ENCODE results near the gene HAPLN2.
"Not testable (repeated sequence)": the region's sequence is repeated elsewhere in the genome, so short reads cannot be mapped to it uniquely, and the experiment has no call there.

The HAPLN2 gene

DNA sequence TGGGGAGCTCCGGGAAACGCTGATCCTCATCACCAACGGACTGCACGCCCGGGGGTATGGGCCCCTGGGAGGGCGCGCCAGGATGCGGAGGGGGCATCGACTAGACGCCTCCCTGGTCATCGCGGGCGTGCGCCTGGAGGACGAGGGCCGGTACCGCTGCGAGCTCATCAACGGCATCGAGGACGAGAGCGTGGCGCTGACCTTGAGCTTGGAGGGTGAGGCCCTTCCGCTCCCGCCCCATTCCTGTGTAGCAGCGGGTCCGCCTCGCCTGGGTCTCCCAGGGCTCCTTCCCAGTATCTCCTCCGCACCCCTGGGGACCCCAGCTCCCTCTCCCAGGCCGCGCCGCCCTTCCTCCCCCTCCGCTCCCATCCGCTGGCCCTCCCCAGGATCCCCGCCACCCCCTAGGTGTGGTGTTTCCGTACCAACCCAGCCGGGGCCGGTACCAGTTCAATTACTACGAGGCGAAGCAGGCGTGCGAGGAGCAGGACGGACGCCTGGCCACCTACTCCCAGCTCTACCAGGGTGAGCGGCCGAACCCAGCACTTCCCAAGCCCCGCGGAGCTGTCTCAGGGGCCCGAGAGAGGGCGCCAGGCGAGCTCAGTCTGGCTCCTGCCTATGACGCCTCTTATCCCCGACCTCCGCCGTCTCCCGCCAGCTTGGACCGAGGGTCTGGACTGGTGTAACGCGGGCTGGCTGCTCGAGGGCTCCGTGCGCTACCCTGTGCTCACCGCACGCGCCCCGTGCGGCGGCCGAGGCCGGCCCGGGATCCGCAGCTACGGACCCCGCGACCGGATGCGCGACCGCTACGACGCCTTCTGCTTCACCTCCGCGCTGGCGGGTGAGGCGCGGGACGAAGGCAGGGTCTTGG is 5.0 kb downstream of the HAPLN2 start:
- DNase-seq = no peak

- DNase-seq = no peak
Measured at GRCh38 chr1:156624814-156625435, 5.7 kb downstream of the HAPLN2 start.

GRCh38 chr1:156625436-156626078 is 6.3 kb downstream of the HAPLN2 start:
- no peak for DNase-seq

GRCh38 chr1:156626079-156626438 is 6.8 kb downstream of the HAPLN2 start:
- no peak for DNase-seq

- peak; percentile 20 for DNase-seq
Measured at GRCh38 chr1:156627313-156627880, 8.2 kb downstream of the HAPLN2 start.

DNA sequence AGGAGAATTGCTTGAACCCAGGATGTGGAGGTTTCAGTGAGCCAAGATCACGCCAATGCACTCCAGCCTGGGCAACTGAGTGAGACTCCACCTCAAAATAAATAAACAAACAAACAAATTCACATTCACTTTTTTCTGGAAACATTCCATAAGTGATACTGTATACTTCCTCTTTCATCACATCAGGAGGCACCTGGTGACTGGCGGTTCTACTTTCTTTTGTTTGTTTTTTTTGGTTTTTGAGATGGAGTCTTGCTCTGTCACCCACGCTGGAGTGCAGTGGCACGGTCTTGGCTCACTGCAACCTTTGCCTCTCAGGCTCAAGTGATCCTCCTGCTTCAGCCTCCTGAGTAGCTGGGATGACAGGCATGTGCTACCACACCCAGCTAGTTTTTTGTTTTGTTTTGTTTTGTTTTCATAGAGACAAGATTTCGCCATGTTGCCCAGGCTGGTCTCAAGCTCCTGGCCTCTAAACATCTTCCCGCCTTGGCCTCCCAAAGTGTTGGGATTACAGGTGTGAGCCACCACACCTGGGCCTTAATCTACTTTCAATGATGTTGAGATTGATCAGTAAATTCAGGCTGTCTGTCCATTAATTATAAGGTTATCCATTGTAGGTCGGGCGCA is 10.7 kb downstream of the HAPLN2 start:
- DNase-seq = no peak

DNA sequence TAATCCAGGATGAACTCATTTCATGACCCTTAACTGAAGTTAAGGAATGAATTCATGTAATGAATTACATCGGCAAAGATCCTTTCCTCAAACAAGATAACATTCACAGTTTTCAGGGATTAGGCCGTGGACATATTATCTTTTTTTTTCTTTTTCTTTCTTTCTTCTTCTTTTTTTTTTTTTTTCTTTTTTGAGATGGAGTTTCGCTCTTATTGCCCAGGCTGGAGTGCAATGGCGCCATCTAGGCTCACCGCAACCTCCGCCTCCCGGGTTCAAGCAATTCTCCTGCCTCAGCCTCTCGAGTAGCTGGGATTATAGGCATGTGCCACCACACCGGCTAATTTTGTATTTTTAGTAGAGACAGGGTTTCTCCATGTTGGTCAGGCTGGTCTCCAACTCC is 11.9 kb downstream of the HAPLN2 start:
- DNase-seq = not testable (repeated sequence)

- no peak for DNase-seq
Measured at GRCh38 chr1:156632355-156632754, 13.1 kb downstream of the HAPLN2 start.

- DNase-seq = no peak
Measured at GRCh38 chr1:156638189-156638985, 19.2 kb downstream of the HAPLN2 start.

DNA sequence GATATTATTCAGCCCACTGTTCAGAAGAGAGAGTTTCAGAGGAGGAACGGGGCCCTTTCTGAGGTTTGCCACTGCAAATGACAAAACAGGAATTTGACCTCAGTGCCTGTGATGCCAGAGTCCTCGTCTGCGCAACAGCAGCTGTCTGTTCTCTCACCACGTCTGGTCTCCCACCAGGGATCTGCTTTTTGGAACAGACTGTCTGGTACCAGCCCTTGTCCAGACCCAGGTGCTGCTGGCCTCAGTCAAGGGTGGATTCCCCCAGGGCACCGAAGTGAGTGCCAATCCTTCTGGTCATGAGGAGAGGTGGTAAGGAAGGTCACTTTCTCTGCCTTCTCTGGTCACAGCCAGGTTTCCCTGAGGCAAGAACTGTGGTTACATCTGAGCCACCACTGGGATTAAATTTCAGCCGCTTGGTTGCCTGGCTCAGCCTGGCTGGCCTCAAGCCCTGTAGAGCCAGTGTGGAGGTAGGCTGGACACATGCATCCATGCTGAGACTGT is 20.4 kb downstream of the HAPLN2 start:
- DNase-seq = no peak

GRCh38 chr1:156640842-156641706 is 21.9 kb downstream of the HAPLN2 start:
- DNase-seq = no peak

DNA sequence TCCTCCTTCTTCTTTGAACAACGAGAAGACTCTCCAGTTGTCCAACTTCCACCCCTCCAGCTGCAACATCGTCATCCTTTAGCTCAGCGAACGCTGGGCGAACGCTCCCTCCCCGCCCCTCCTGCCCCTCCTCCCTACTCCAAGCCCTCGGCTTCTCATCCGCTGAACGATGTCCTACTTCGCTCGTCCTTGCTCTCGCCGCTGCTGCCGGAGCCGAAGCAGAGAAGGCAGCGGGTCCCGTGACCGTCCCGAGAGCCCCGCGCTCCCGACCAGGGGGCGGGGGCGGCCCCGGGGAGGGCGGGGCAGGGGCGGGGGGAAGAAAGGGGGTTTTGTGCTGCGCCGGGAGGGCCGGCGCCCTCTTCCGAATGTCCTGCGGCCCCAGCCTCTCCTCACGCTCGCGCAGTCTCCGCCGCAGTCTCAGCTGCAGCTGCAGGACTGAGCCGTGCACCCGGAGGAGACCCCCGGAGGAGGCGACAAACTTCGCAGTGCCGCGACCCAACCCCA is 22.6 kb downstream of the HAPLN2 start, which contains the start of gene BCAN:
TSS of gene BCAN (plus strand) at position 357 of the 504 bp plus-strand sequence. CDS start 3,938 bp downstream, outside the sequence.
- DNase-seq = no peak

- DNase-seq = no peak
Measured at GRCh38 chr1:156642265-156643048, 23.2 kb downstream of the HAPLN2 start.

DNA sequence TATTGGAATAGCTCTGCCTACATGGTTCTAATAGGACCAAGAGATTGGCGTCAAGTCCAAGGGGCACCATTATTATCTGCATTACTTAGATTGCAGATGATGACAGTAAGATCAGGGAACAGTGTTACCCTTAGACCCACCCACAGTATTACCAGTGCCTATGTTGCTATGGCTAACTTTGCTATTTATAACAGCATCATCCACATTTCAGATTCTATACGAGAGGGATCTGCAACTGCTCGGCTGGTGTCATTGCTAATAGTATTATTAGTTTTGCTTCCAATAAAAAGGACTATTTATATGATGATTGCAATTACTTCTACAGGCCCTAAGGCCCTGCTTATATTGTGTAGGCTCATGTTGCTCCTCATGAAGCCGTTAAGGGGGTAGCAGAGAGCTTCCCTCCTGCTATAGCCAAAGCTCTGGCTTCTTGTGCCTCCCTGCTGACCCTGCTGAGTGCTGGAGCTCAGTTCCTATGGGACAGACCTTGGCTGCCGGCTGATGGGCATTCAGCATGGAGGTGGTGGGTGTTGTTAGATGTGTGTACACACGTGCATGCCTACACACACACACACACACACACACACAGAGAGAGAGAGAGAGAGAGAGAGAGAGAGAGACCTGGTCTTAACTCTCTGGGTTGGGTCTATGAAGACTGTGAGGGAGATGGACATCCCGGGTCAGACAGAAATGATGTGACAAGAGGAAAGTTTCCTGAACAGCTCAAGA is 24.0 kb downstream of the HAPLN2 start:
- no peak for DNase-seq

GRCh38 chr1:156643778-156644092 is 24.5 kb downstream of the HAPLN2 start:
- DNase-seq = no peak

DNA sequence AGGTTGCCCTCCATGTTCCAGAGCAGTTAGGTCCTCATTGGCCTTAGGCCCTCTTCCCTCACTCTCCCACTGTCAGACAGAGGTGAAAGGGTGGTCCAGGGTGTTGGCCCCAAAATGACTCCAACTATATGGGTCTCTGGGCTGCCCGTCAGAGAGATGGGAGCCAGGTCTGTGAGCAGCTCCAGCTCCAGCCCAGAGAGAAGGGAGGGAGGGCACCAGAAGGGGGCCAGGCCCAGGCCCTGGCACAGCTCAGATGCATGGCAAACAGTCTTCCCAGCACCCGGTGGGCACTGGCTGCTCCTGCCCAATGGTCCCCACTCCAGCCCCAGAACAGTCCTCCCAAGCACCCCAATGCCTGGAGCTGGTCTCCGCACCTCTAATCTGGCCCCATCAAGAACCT is 24.9 kb downstream of the HAPLN2 start:
- DNase-seq = no peak

- no peak for DNase-seq
Measured at GRCh38 chr1:156644640-156645039, 25.4 kb downstream of the HAPLN2 start.

GRCh38 chr1:156645056-156645455 is 25.8 kb downstream of the HAPLN2 start:
- no peak for DNase-seq

DNA sequence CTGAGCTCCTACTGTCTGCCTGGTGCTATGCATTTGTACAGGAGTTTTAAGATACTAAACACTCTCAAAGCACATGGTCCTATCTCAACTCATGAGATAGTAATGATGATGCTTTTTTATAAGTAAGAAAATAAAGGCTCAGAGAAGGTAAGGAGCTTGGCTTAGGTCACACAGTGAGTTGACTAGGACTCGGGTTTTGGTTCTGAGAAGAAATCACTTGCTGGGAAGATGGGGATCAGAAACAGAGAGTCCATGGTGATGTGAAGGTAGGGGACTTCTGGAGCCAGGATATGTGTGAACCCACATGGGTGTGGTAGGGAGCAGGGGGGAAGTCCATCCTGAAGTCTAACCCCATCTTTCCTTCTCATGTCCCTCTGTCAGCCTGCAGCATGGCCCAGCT is 26.5 kb downstream of the HAPLN2 start:
- no peak for DNase-seq

Measured in NCI-H446 treated with DMSO at 0.1 percent for 48 hours (cell line).